ENCODE data around the gene LSM7. TPM values are rescaled to one million over a fixed set of nuclear protein-coding genes. Genes with fewer than 3 reads are reported as not detected.

The LSM7 gene
- total RNA-seq, 2 donors from 2014 or later: 45.7 to 69.9 TPM

DNA sequence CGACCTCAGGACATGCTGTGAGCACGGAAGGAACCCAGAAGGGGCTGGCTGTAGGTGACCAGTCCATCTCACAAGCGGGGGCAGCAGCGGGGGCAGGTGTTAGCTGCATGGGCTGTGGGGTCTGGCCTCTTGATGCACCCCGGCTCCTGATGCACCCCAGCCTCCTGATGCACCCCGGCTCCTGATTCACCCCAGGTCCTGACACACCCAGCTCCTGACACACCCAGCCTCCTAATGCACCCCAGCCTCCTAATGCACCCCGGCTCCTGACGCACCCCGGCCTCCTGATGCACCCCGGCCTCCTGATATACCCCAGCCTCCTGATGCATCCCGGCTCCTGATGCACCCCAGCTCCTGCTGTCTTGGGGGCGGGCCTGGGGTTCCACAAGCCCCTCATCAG is 7.4 kb downstream of the LSM7 start:
- Histone ChIP-seq H3K4me1 (no peaks in the 10 kb centered on the region), H3K9me3 (no peaks in the 10 kb centered on the region), H3K36me3 (replicated peaks in 1 of 2; ENCODE audit: insufficient read depth in 1 of 2, low read depth in 2 of 2) (peaks cover 0 to 2% of the 10 kb centered on the region in 2 donors), H3K27ac (no peak overlapping the region), H3K27me3 (no peaks in the 10 kb centered on the region), H3K4me3 (no peak overlapping the region)
- DNase-seq (no peak), ATAC-seq (no peak)
- 80 to 90% methylated on average over 11 to 12 of the region's 12 CpGs for WGBS, 2 donors
- intact Hi-C loops (cut with DNase I): no loop called here
- no peak for TF ChIP-seq POLR2A (IDR thresholded peaks at IDR 0.05)
- TF ChIP-seq, protein P1, sequence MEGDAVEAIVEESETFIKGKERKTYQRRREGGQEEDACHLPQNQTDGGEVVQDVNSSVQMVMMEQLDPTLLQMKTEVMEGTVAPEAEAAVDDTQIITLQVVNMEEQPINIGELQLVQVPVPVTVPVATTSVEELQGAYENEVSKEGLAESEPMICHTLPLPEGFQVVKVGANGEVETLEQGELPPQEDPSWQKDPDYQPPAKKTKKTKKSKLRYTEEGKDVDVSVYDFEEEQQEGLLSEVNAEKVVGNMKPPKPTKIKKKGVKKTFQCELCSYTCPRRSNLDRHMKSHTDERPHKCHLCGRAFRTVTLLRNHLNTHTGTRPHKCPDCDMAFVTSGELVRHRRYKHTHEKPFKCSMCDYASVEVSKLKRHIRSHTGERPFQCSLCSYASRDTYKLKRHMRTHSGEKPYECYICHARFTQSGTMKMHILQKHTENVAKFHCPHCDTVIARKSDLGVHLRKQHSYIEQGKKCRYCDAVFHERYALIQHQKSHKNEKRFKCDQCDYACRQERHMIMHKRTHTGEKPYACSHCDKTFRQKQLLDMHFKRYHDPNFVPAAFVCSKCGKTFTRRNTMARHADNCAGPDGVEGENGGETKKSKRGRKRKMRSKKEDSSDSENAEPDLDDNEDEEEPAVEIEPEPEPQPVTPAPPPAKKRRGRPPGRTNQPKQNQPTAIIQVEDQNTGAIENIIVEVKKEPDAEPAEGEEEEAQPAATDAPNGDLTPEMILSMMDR (IDR thresholded peaks at IDR 0.05): no peak

DNA sequence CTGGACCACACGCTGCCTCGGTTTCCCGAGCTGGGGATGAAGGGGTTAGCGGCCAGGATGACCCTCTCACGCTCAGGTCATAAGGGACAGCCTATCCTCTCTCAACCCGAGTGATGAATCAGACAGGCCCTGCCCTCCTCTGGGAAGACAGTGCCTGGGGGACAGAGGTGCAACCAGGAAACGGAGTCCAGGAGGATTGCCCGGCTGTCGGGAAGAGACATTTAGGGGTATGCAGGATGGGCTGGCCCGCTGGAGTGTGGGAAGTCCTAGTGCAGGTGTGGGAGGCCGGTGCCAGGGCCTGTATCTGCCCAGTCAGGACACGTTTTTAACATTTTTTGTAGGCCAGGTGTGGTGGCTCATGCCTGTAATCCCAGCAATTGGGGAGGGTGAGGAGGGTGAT is 8.3 kb downstream of the LSM7 start:
- no peaks in the 10 kb centered on the region for H3K9me3 ChIP-seq
- H3K27me3 ChIP-seq: no peaks in the 10 kb centered on the region
- peaks cover 0 to 2% of the 10 kb centered on the region in 2 donors for H3K36me3 ChIP-seq (replicated peaks in 1 of 2; ENCODE audit: insufficient read depth in 1 of 2, low read depth in 2 of 2)
- ATAC-seq (no peak), DNase-seq (no peak)
- TF ChIP-seq, protein P1 (IDR thresholded peaks at IDR 0.05): no peak
- TF ChIP-seq POLR2A (IDR thresholded peaks at IDR 0.05): no peak
- H3K4me3 ChIP-seq: no peak overlapping the region
- H3K27ac ChIP-seq: no peak overlapping the region
- intact Hi-C loops (cut with DNase I): no loop called here
- H3K4me1 ChIP-seq: no peaks in the 10 kb centered on the region
- WGBS, 2 donors: 78% methylated on average over 9 to 12 of the region's 12 CpGs

DNA sequence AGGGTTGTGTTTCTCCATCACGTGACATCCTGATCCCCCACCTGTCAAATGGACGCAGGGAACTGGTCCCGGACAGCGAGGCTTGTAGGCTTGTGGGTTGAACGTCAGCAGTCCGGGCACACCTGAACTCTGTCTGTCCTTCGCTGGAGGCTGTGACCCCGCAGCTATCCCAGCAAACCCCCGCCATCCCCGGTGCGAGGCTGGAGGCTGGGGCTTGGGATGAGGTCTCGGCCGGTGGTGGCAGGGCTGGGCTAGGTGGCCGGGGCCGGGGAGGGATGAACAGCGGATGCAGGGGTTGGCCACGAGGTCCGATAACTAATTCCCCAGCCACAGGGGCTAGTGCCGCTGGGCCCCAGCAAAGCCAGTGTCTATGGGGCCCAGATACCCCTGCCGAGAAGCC is 8.8 kb downstream of the LSM7 start:
- H3K27me3 ChIP-seq: no peaks in the 10 kb centered on the region
- H3K4me1 ChIP-seq: no peaks in the 10 kb centered on the region
- intact Hi-C loops (cut with DNase I): no loop called here
- WGBS, 2 donors: 81 to 96% methylated on average over 11 to 12 of the region's 20 CpGs
- no peak for ATAC-seq
- no peaks in the 10 kb centered on the region for H3K9me3 ChIP-seq
- H3K27ac ChIP-seq: no peak overlapping the region
- H3K36me3 ChIP-seq (replicated peaks in 1 of 2; ENCODE audit: insufficient read depth in 1 of 2, low read depth in 2 of 2): peaks cover 0 to 2% of the 10 kb centered on the region in 2 donors
- TF ChIP-seq, protein P1 (IDR thresholded peaks at IDR 0.05): no peak
- no peak for TF ChIP-seq POLR2A (IDR thresholded peaks at IDR 0.05)
- H3K4me3 ChIP-seq: no peak overlapping the region
- DNase-seq: no peak

DNA sequence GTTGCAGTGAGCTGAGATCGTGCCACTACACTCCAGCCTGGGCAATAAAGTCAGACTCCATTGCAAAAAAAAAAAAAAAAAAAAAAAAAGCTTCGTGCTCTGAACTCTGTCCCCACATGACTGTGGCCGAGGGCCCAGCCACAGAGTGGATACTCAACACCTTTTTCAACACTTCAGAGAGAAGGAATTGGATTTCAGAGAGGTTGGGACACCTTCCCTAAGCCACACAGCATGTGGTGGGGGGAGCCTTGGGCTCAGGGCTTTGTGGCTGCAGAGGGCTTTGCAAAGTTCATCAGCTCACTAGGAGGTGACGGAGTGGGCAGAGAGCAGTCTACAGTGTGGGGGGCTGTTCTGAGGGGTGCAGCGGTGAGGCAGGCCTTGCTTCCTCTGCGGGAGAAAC is 9.5 kb downstream of the LSM7 start:
- no peak for ATAC-seq
- H3K27me3 ChIP-seq: no peaks in the 10 kb centered on the region
- H3K9me3 ChIP-seq: no peaks in the 10 kb centered on the region
- H3K36me3 ChIP-seq (replicated peaks in 1 of 2; ENCODE audit: insufficient read depth in 1 of 2, low read depth in 2 of 2): peaks cover 0 to 2% of the 10 kb centered on the region in 2 donors
- no peaks in the 10 kb centered on the region for H3K4me1 ChIP-seq
- TF ChIP-seq, protein P1 (IDR thresholded peaks at IDR 0.05): no peak
- TF ChIP-seq POLR2A (IDR thresholded peaks at IDR 0.05): no peak
- no peak overlapping the region for H3K27ac ChIP-seq
- DNase-seq: no peak
- H3K4me3 ChIP-seq: no peak overlapping the region
- intact Hi-C loops (cut with DNase I): no loop called here
- 88% methylated on average over 4 to 6 of the region's 6 CpGs for WGBS, 2 donors

DNA sequence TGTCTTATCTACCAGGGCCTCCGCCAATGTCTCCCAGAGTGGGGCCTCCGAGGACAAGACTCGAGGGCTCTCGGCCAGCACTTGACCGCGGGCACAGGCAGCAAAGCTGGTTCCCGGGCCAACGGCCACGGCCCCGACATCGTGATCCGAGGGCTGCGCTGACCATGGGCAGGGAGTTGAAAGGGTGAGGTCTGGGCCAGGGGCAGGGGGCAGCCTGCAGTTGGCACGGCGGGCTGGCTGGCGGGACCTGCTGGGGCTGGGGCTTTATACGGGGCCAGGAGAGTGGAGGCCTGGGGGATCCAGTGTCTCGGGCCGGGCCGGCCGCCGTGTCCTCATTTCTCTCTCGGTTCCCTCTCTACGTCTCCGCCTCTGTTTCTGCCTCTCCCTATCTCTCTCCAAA is 10.6 kb downstream of the LSM7 start:
- Histone ChIP-seq H3K36me3 (replicated peaks in 1 of 2; ENCODE audit: insufficient read depth in 1 of 2, low read depth in 2 of 2) (no peaks in the 10 kb centered on the region), H3K27ac (no peak overlapping the region), H3K4me1 (no peaks in the 10 kb centered on the region), H3K4me3 (no peak overlapping the region), H3K9me3 (no peaks in the 10 kb centered on the region), H3K27me3 (no peaks in the 10 kb centered on the region)
- TF ChIP-seq, protein P1 (IDR thresholded peaks at IDR 0.05): no peak
- no peak for TF ChIP-seq POLR2A (IDR thresholded peaks at IDR 0.05)
- intact Hi-C loops (cut with DNase I): no loop called here
- no peak for ATAC-seq
- WGBS, 2 donors: 81 to 85% methylated on average over 9 to 25 of the region's 25 CpGs
- no peak for DNase-seq
